WTC11 (cell line): Measurements from ENCODE around the gene APMAP. TPM values are rescaled to one million over a fixed set of nuclear protein-coding genes. Genes with fewer than 3 reads are reported as not detected.

Experiments used
- ATAC-seq: fragments of 200-7000 bp; cut with Tn5 transposase; 2 replicates; pipeline ENCODE4 v1.10.0; 2021; ENCODE audit warnings: mild to moderate bottlenecking, moderate library complexity
- CTCF ChIA-PET: fragments of 300-600 bp; sonication (Branson Sonifier 250); formaldehyde crosslinking; loops from one replicate; lab custom pipeline; 2021; ENCODE audit warnings: antibody characterized with exemption; lab: Charles Lee
- POLR2A ChIA-PET: fragments of 350-600 bp; sonication (Branson Sonifier 250); formaldehyde crosslinking; loops from one replicate; lab custom pipeline; 2021; ENCODE audit warnings: antibody characterized with exemption; lab: Charles Lee
- DNase-seq: peaks from one replicate; pipeline ENCODE4 v3.0.0; 2021; ENCODE audit warnings: low spot score
- H3K27ac Mint-ChIP-seq: 2 replicates; pipeline ENCODE4 v1.8.0; 2021; ENCODE audit warnings: mixed read lengths
- H3K27me3 Mint-ChIP-seq: 2 replicates; pipeline ENCODE4 v1.8.0; 2021; ENCODE audit warnings: low read depth, mild to moderate bottlenecking, moderate library complexity, mixed read lengths
- H3K36me3 Mint-ChIP-seq: 2 replicates; pipeline ENCODE4 v1.8.0; 2021; ENCODE audit warnings: mixed read lengths
- H3K4me1 Mint-ChIP-seq: 2 replicates; pipeline ENCODE4 v1.8.0; 2022; ENCODE audit warnings: mixed read lengths
- H3K4me3 Mint-ChIP-seq: 2 replicates; pipeline ENCODE4 v1.8.0; 2021; ENCODE audit warnings: mild to moderate bottlenecking, moderate library complexity, mixed read lengths
- H3K9me3 Mint-ChIP-seq: 2 replicates; pipeline ENCODE4 v1.8.0; 2021; ENCODE audit warnings: mixed read lengths
- ARID4B ChIP-seq: sonication (generic); formaldehyde crosslinking; IDR thresholded peaks from 2 replicates; pipeline ENCODE4 v1.8.0; 2023; ENCODE audit warnings: missing genetic modification reagents, mild to moderate bottlenecking, borderline replicate concordance
- ATF1 ChIP-seq: sonication (generic); formaldehyde crosslinking; IDR thresholded peaks from 2 replicates; pipeline ENCODE4 v1.8.1; 2023; ENCODE audit warnings: mild to moderate bottlenecking, moderate library complexity, missing genetic modification reagents
- ATF6 ChIP-seq: sonication (generic); formaldehyde crosslinking; IDR thresholded peaks from 2 replicates; pipeline ENCODE4 v1.8.1; 2023; ENCODE audit warnings: mild to moderate bottlenecking, missing genetic modification reagents
- ELF4 ChIP-seq: sonication (generic); formaldehyde crosslinking; IDR thresholded peaks from 2 replicates; pipeline ENCODE4 v1.8.1; 2022; ENCODE audit warnings: low read depth, mild to moderate bottlenecking, moderate library complexity, missing genetic modification reagents
- ESRRA ChIP-seq: sonication (generic); formaldehyde crosslinking; IDR thresholded peaks from 2 replicates; pipeline ENCODE4 v1.8.1; 2022; ENCODE audit warnings: mild to moderate bottlenecking, missing genetic modification reagents, borderline replicate concordance
- ETV6 ChIP-seq: sonication (generic); formaldehyde crosslinking; IDR thresholded peaks from 2 replicates; pipeline ENCODE4 v1.8.1; 2022; ENCODE audit warnings: mild to moderate bottlenecking, missing genetic modification reagents
- FOXK1 ChIP-seq: sonication (generic); formaldehyde crosslinking; IDR thresholded peaks from 2 replicates; pipeline ENCODE4 v1.8.0; 2022; ENCODE audit warnings: mild to moderate bottlenecking, moderate library complexity, missing genetic modification reagents
- GABPB1 ChIP-seq: sonication (generic); formaldehyde crosslinking; IDR thresholded peaks from 2 replicates; pipeline ENCODE4 v1.8.1; 2023; ENCODE audit warnings: mild to moderate bottlenecking, missing genetic modification reagents
- GTF2I ChIP-seq: fragments of 250-450 bp; sonication (Bioruptor Pico); conservative IDR thresholded peaks from 2 replicates; pipeline ENCODE4 v1.4.0; 2021; ENCODE audit warnings: mild to moderate bottlenecking
- NFATC4 ChIP-seq: fragments of 250-450 bp; sonication (Bioruptor Pico); IDR thresholded peaks from 2 replicates; pipeline ENCODE4 v1.9.0; 2021; ENCODE audit warnings: mild to moderate bottlenecking
- NR1H2 ChIP-seq: sonication (generic); formaldehyde crosslinking; IDR thresholded peaks from 2 replicates; pipeline ENCODE4 v1.9.0; 2021; ENCODE audit warnings: mild to moderate bottlenecking, moderate library complexity, missing genetic modification reagents
- USF2 ChIP-seq: sonication (generic); formaldehyde crosslinking; IDR thresholded peaks from 2 replicates; pipeline ENCODE4 v1.8.1; 2023; ENCODE audit warnings: mild to moderate bottlenecking, missing genetic modification reagents, moderate library complexity
- ZNF281 ChIP-seq: sonication (generic); formaldehyde crosslinking; IDR thresholded peaks from 2 replicates; pipeline ENCODE4 v1.8.0; 2023; ENCODE audit warnings: mild to moderate bottlenecking, missing genetic modification reagents
- ZNF317 ChIP-seq: sonication (generic); formaldehyde crosslinking; IDR thresholded peaks from 2 replicates; pipeline ENCODE4 v1.8.1; 2023; ENCODE audit warnings: low read depth, mild to moderate bottlenecking, moderate library complexity, missing genetic modification reagents, borderline replicate concordance
- ZNF532 ChIP-seq: fragments of 250-450 bp; sonication (Bioruptor Pico); IDR thresholded peaks from 2 replicates; pipeline ENCODE4 v1.9.0; 2021; ENCODE audit warnings: mild to moderate bottlenecking, borderline replicate concordance
- ZNF671 ChIP-seq: fragments of 250-450 bp; sonication (Bioruptor Pico); IDR thresholded peaks from 2 replicates; pipeline ENCODE4 v1.8.0; 2021; ENCODE audit warnings: mild to moderate bottlenecking
- total RNA-seq: library from RNA; stranded (reverse); gene quantifications from 3 replicates; pipeline ENCODE4 v1.2.3, GENCODE V29; 2021

Gene APMAP
- total RNA-seq, 1 experiment from 2014 or later = 55.3 TPM

GRCh38 chr20:25025091-25025861 lies 32.7 kb upstream of the APMAP start:
- DNase-seq (no peak), ATAC-seq (no peak)
- TF ChIP-seq ZNF317 (CRISPR knock-in tag) = no peak
- TF ChIP-seq ATF1 = no peak
- TF ChIP-seq NFATC4 (CRISPR knock-in tag) = no peak
- TF ChIP-seq NR1H2 (CRISPR knock-in tag) = no peak
- TF ChIP-seq USF2 (CRISPR knock-in tag) = no peak
- no peak for TF ChIP-seq ZNF671
- TF ChIP-seq ELF4 = no peak
- TF ChIP-seq ATF6 (CRISPR knock-in tag) = no peak
- TF ChIP-seq ARID4B (CRISPR knock-in tag) = no peak
- no peak for TF ChIP-seq ETV6 (CRISPR knock-in tag)
- no peak for TF ChIP-seq GTF2I (CRISPR knock-in tag)
- TF ChIP-seq FOXK1 (CRISPR knock-in tag) = no peak
- no peak for TF ChIP-seq ESRRA (CRISPR knock-in tag)
- TF ChIP-seq GABPB1 (CRISPR knock-in tag) = no peak
- TF ChIP-seq ZNF281 (CRISPR knock-in tag) = no peak
- no peak for TF ChIP-seq ZNF532 (CRISPR knock-in tag)
- TF ChIP-seq, all 79 proteins: peak for 0
- Mint-ChIP-seq H3K4me3 (no peak overlapping the region), H3K27ac (no peak overlapping the region), H3K9me3 (no peaks in the 10 kb centered on the region), H3K36me3 (no peaks in the 10 kb centered on the region), H3K27me3 (no peaks in the 10 kb centered on the region), H3K4me1 (peaks cover 2% of the 10 kb centered on the region)
- CTCF ChIA-PET = interaction anchor here (0.6 to 0.9 kb wide), 2 partner anchors 8 to 9 kb away, joined by 3 to 5 read pairs; no protein-coding TSS in a partner anchor
- POLR2A ChIA-PET = no interaction called here
